Kidney (tissue), 14 donors: ENCODE measurements around the gene PCDHB5. TPM values are rescaled to one million over a fixed set of nuclear protein-coding genes. Genes with fewer than 3 reads are reported as not detected.
"Not testable (repeated sequence)": the region's sequence is repeated elsewhere in the genome, so short reads cannot be mapped to it uniquely, and the experiment has no call there.

ENCODE experiments used
- DNase-seq, 5 donors: peaks; one replicate each; pipeline ENCODE4 v3.0.0-alpha.2; 2013 to 2020
- FAIRE-seq: peaks from 2 replicates; lab custom pipeline; 2012; peaks lifted over from hg19 to GRCh38; lab: Jason Lieb, UNC
- H3K27ac ChIP-seq, 2 donors: one replicate each; pipeline ENCODE4 v1.7.0; 2013; ENCODE audit warnings: low read depth in 2 of 2, low read length in 2 of 2, inconsistent platforms in 1 of 2
- H3K27me3 ChIP-seq: one replicate; pipeline ENCODE4 v1.7.1; 2013; ENCODE audit warnings: low read length, inconsistent platforms; ENCODE audit not compliant: control insufficient read depth, insufficient read depth
- H3K36me3 ChIP-seq, 3 donors: one replicate each; pipeline versions ENCODE4 v1.7.0 to v1.7.1; 2013; ENCODE audit warnings: low read length in 3 of 3, control low read depth in 1 of 3, inconsistent platforms in 1 of 3; ENCODE audit not compliant: insufficient read depth in 3 of 3, control insufficient read depth in 2 of 3
- H3K4me1 ChIP-seq, 3 donors: one replicate each; pipeline versions ENCODE4 v1.7.0 to v1.7.1; 2013; ENCODE audit warnings: low read length in 3 of 3, inconsistent platforms in 1 of 3, low read depth in 1 of 3; ENCODE audit not compliant: control insufficient read depth in 2 of 3, insufficient read depth in 2 of 3
- H3K4me3 ChIP-seq, 3 donors: one replicate each; pipeline versions ENCODE4 v1.7.0 to v1.8.1; 2013; ENCODE audit warnings: low read length in 3 of 3, control low read depth in 1 of 3, inconsistent platforms in 1 of 3
- H3K9ac ChIP-seq, 3 donors: one replicate each; pipeline versions ENCODE4 v1.7.0 to v1.7.1; 2013; ENCODE audit warnings: low read length in 3 of 3, control low read depth in 1 of 3, inconsistent platforms in 1 of 3
- H3K9me3 ChIP-seq, 3 donors: one replicate each; pipeline versions ENCODE4 v1.7.0 to v1.7.1; 2013; ENCODE audit warnings: low read length in 3 of 3, control low read depth in 1 of 3, inconsistent platforms in 1 of 3; ENCODE audit not compliant: control insufficient read depth in 2 of 3, insufficient read depth in 1 of 3
- CTCF ChIP-seq: IDR thresholded peaks from 3 replicates; pipeline ENCODE4 v1.5.1; 2012; ENCODE audit warnings: mild to moderate bottlenecking, moderate library complexity, borderline replicate concordance; ENCODE audit not compliant: insufficient read depth; ENCODE audit errors: extremely low read depth
- intact Hi-C: fragments of 100-400 bp; cut with DNase I; formaldehyde crosslinking; loops from one replicate; pipeline ENCODE4 v1.11.1; 2022
- polyA plus RNA-seq: library from polyadenylated mRNA; stranded (reverse); fragments of 350-450 nt; fragmentation: Illumina TruSeq; extraction: RNeasy Lipid Tissue Mini Kit (QIAGEN cat#74804); gene quantifications from one replicate; pipeline ENCODE4 v1.2.3, GENCODE V29; 2014; ENCODE audit warnings: low read depth, low replicate concordance; ENCODE audit not compliant: insufficient read depth
- total RNA-seq: library from RNA; stranded (reverse); fragmentation: NEBNext Ultra II Directional; extraction: Animal tissue kit (Norgen Biotek cat#: 25700); gene quantifications from one replicate; pipeline ENCODE4 v1.2.1, GENCODE V29; 2021
- donor health status: control.
- donor health status: control.
- donor health status: control.
- donor health status: control.
- donor health status: control.
- donor health status: DM: yes; HTN: yes; CAD: no.
- donor health status: Normal renal cell carcinoma (clear cell type).

PCDHB5 gene
- total and polyA plus RNA-seq, 2 donors from 2014 or later = 2.1 to 7.5 TPM

GRCh38 chr5:141150224-141150992 is 15.4 kb downstream of the PCDHB5 start:
- H3K27me3 ChIP-seq = no peaks in the 10 kb centered on the region
- no peak for TF ChIP-seq CTCF
- no peak overlapping the region for H3K9ac ChIP-seq
- H3K36me3 ChIP-seq = no peaks in the 10 kb centered on the region
- no peaks in the 10 kb centered on the region for H3K4me1 ChIP-seq
- no peak overlapping the region for H3K27ac ChIP-seq
- FAIRE-seq (no peak), DNase-seq (no peak)
- intact Hi-C loops = no loop called here
- H3K9me3 ChIP-seq = peaks cover 2 to 34% (median 9%) of the 10 kb centered on the region in 3 donors
- peak overlapping the region in 1 of 3 donors; percentile 44 for H3K4me3 ChIP-seq

GRCh38 chr5:141150993-141151325 is 16.0 kb downstream of the PCDHB5 start:
- TF ChIP-seq CTCF = no peak
- peaks cover 2 to 35% (median 10%) of the 10 kb centered on the region in 3 donors for H3K9me3 ChIP-seq
- no peak overlapping the region for H3K27ac ChIP-seq

GRCh38 chr5:141151632-141152031 is 16.6 kb downstream of the PCDHB5 start:
- intact Hi-C loops, FAIRE-seq: not testable (repeated sequence)
- peaks cover 2 to 42% (median 13%) of the 10 kb centered on the region in 3 donors for H3K9me3 ChIP-seq

More at GRCh38 chr5:141150993-141151325, 16.0 kb downstream of the PCDHB5 start:
- no peak for FAIRE-seq
- Histone ChIP-seq H3K27me3 (no peaks in the 10 kb centered on the region), H3K36me3 (no peaks in the 10 kb centered on the region), H3K4me1 (no peaks in the 10 kb centered on the region), H3K4me3 (no peak overlapping the region), H3K9ac (no peak overlapping the region)
- no peak for DNase-seq
- intact Hi-C loops = no loop called here

GRCh38 chr5:141152096-141152495 is 17.1 kb downstream of the PCDHB5 start:
- H3K4me1 ChIP-seq, H3K27ac ChIP-seq, H3K36me3 ChIP-seq, DNase-seq, H3K27me3 ChIP-seq, FAIRE-seq, H3K9ac ChIP-seq, H3K4me3 ChIP-seq, intact Hi-C loops: not testable (repeated sequence)
- H3K9me3 ChIP-seq = peaks cover 2 to 46% (median 17%) of the 10 kb centered on the region in 3 donors

More at GRCh38 chr5:141151632-141152031, 16.6 kb downstream of the PCDHB5 start:
- not testable (repeated sequence) for DNase-seq, H3K27ac ChIP-seq, H3K4me1 ChIP-seq, H3K9ac ChIP-seq, H3K36me3 ChIP-seq, H3K27me3 ChIP-seq, H3K4me3 ChIP-seq
